ENCODE data around the gene GEMIN4. TPM values are rescaled to one million over a fixed set of nuclear protein-coding genes. Genes with fewer than 3 reads are reported as not detected.

GEMIN4 gene
- total RNA-seq, result 14.8 and 21.1 TPM in 2 replicates

DNA sequence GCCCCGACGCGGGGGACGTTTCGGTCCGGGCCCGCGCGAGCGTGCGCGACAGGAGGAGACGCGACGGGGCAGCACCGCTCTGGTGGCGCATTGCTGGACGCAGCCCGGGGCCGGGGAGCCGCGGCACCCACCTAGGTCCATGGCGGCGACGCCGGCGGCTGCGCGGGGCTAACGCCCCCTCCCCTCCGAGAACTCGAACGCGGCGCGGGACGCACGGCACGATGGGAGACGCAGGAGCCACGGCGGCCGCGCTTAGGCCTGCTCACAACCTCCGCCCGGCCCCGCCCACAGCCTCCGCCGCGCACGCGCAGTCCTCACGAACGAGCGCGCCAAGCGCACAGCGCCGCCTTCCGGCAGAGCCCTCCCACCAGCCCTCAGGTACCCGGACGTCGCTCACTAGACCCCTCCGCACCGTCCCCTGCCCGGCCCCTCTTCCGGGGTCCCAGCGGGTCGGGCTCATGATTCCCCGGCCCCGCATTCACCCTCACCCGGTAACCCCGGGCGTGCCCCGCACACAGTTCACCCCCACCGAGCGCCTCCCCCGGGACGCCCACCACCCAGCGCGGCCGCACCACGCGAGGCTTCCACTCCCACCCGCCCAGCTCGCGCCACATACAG lies at the start of gene GEMIN4:
Gene GEMIN4, minus strand, starts transcription at position 263 of the 618 bp plus-strand sequence. Its CDS starts 122 bp downstream, at position 141.

DNA sequence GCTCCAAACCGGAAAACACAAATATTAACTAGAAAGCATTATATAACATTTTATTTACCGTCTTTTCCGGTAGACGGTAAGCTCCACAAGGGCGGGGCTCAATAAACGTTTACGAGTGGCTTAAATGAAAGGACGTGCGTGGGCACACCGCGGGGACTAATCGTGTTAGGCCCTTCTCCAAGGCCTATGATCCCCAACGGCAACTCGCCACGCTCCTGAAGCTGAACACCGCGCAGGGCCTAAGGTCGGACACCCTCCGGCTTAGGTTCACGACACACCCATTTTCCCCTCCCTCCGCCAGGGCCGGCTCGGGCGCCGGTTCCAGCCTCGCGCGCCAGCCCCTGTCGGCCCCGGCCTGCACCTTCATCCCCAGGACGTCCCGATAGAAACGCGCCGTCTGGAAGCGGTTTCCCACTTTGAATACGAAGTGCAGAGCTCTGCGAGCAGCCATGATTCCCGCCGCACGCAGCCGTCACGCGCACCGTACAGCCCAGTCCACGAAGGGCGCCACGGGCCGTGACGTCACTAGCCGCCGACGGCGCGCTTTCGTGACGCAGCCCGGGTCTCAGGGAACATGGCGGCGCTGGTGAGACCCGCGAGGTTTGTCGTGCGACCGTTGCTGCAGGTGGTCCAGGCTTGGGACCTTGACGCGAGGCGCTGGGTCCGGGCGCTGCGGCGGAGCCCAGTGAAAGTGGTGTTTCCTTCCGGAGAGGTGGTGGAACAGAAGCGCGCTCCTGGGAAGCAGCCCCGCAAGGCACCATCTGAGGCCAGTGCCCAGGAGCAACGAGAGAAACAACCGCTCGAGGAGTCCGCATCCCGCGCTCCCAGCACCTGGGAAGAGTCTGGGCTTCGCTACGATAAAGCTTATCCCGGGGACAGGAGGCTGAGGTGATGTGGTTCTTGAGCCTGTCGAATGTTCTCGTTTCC lies 30.0 kb upstream of the GEMIN4 start, which contains the start of the genes GLOD4 and MRM3:
Gene GLOD4, minus strand, starts transcription at position 476 of the 927 bp plus-strand sequence. Its CDS starts 25 bp downstream, at position 451.
Gene MRM3, plus strand, starts transcription at position 549 of the 927 bp plus-strand sequence. Its CDS starts 26 bp downstream, at position 575.

DNA sequence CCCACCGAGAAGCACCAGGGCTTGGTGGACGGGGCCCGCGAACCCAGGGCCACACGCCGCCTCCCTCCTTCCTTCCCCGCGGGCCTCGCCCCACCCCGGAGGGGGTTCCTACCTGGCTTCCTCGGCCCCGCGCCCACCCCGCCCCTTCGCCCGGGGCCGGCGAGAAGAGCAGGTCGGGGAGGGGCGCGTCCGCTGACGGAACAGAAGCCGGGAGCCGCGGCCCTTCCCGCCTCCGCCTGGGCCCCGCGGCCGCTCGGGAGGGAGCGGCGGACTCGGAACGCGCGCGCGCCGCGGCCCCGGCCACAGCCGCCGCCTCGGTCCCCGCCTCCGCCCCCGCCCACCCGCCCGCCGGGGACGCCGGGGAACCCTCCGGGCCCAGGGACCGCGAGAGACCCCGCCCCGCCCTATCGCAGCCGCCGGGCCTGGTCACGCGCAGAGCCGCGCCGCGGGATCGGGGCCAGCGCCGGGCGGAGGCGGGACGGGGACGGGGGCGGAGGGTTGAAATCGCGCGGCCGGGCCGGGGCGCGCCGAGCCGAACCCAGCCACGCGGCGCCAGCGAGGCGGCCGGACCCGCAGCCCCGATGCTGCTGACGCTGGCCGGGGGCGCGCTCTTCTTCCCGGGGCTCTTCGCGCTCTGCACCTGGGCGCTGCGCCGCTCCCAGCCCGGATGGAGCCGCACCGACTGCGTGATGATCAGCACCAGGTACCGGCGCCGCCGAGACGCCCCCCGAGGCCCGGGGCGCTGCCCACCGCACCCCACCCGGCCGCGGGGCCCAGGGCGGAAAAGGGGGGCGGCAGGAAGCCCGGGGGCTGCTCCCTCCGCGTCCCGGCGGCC lies 19.8 kb downstream of the GEMIN4 start, which contains the start of gene TLCD3A:
Gene TLCD3A, plus strand, starts transcription at position 530 of the 835 bp plus-strand sequence. Its CDS starts 52 bp downstream, at position 582.

Other genes with a start within 250 kb of the GEMIN4 start
- 15.7 and 20.3 TPM in 2 replicates for gene VPS53, start 37.4 kb downstream of the GEMIN4 start, total RNA-seq
- 12.9 and 15.8 TPM in 2 replicates for gene TLCD3A, start 19.7 kb downstream of the GEMIN4 start, total RNA-seq
- gene GLOD4, start 30.0 kb upstream of the GEMIN4 start, total RNA-seq, result 40.3 and 78.4 TPM in 2 replicates
- 15.7 and 16.8 TPM in 2 replicates for gene MRM3, start 30.1 kb upstream of the GEMIN4 start, total RNA-seq
- gene NXN, start 227.5 kb upstream of the GEMIN4 start, total RNA-seq, result 8.7 and 10.3 TPM in 2 replicates
- 11.4 and 13.2 TPM in 2 replicates for gene TIMM22, start 244.9 kb upstream of the GEMIN4 start, total RNA-seq

All from cardiac ventricle fibroblast (primary cell).